ENCODE measurements around the gene WFIKKN2.

WFIKKN2 gene

DNA sequence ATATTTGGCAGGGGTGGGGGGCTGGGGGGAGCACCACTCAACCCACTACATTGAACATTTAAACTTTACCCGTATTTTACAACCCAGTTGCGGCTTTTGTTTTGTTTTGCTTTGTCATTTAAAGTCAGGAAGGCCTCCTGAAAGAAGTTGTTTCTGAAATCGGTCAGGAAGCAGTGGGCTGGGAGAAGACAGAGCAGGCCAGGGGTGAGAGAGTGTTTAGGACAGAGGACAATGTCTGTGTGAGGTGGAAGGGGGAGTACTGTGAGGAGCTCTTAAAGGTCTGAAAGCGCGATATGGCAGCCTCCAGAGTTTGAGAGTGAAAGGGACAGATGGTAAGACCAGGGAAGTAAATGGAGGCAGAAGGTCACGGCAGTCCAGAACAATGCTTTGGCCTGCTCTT lies 6.1 kb upstream of the WFIKKN2 start:
- Histone ChIP-seq H3K27ac (ENCODE audit: low read depth, low read length) (no peak overlapping the region), H3K23ac (ENCODE audit: low read length) (no peak overlapping the region), H3K36me3 (ENCODE audit: control insufficient read depth in 1 of 2, insufficient read depth in 2 of 2, low read length in 2 of 2) (no peaks in the 10 kb centered on the region), H3K9me3 (ENCODE audit: insufficient read depth, low read depth, low read length) (peaks cover 2% of the 10 kb centered on the region), H2BK120ac (ENCODE audit: insufficient read depth, low read length, poor library complexity) (no peak overlapping the region), H4K12ac (ENCODE audit: low read depth, low read length) (no peak overlapping the region), H3K9ac (ENCODE audit: low read length) (no peak overlapping the region), H4K8ac (ENCODE audit: low read depth, low read length) (no peak overlapping the region), H4K91ac (ENCODE audit: low read depth, low read length) (no peak overlapping the region), H3K18ac (ENCODE audit: low read length) (no peak overlapping the region), H3K4me3 (ENCODE audit: low read depth, low read length) (no peak overlapping the region), H3K79me1 (ENCODE audit: low read length) (no peaks in the 10 kb centered on the region), H2AK5ac (ENCODE audit: low read length) (no peak overlapping the region), H2BK5ac (ENCODE audit: low read depth, low read length, poor library complexity) (no peak overlapping the region), H3K4me2 (ENCODE audit: low read length) (no peak overlapping the region), H3K14ac (ENCODE audit: low read length) (no peak overlapping the region), H3K27me3 (ENCODE audit: insufficient read depth, low read length) (no peaks in the 10 kb centered on the region), H3K4me1 (ENCODE audit: control insufficient read depth in 1 of 2, insufficient read depth in 2 of 2, low read length in 2 of 2) (peaks cover 0 to under 1% of the 10 kb centered on the region in 2 experiments), H2BK12ac (ENCODE audit: low read length) (no peak overlapping the region), H2AFZ (ENCODE audit: insufficient read depth, low read length, poor library complexity) (no peak overlapping the region), H3K4ac (ENCODE audit: low read depth, low read length) (no peak overlapping the region), H3K79me2 (ENCODE audit: control insufficient read depth, insufficient read depth, low read length, poor library complexity) (no peaks in the 10 kb centered on the region)
- DNase-seq, result no peak
- WGBS (ENCODE audit: extremely low coverage, insufficient coverage, insufficient read length), result no CpG with 5 or more reads among the region's 6 CpGs

DNA sequence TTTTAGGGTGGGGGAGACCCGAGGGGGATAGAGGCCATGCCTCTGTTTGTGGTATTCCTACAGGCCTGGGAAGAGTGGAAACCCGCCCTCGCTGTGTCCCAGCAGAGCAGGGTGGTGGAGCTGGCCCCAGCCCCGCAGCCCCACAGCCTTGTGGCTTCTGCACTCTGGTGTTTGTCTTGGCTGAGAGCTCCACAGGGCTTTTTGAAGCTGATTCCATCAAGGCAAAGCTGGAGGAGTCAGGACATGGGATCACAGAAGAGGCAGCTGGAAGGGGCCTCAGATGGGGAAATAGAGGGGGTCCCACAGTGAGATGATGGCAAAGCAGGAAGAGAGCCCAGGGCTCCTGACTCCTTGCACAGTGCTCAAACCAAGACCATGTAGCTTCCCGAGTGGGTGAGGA lies 5.0 kb upstream of the WFIKKN2 start:
- WGBS (ENCODE audit: extremely low coverage, insufficient coverage, insufficient read length), result no CpG with 5 or more reads among the region's 5 CpGs
- H4K91ac ChIP-seq (ENCODE audit: low read depth, low read length), result no peak overlapping the region
- no peak overlapping the region for H3K9ac ChIP-seq (ENCODE audit: low read length)

DNA sequence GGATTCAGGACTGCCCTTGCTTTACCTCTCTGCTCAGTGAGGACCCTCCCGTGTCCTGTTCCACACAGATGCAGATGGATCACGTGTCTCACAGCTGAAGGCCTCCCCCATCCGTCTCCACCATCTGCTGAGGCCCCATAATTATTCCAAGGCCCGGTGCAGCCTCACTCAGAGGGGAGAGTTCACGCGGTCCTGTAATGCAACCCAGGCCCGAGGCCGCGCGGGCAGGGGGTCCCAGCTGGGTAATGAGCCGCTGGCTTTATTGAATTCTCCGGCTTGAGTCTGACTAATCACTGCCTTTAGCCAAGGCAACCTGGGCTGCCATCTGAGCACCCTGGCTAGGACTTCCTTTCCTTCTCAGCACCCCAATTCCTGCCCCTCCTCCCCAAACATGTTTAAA lies 4.4 kb upstream of the WFIKKN2 start:
- no peak overlapping the region for H3K27ac ChIP-seq (ENCODE audit: low read depth, low read length)
- H3K27me3 ChIP-seq (ENCODE audit: insufficient read depth, low read length), result no peaks in the 10 kb centered on the region
- H3K9me3 ChIP-seq (ENCODE audit: insufficient read depth, low read depth, low read length), result peaks cover 2% of the 10 kb centered on the region
- H3K79me1 ChIP-seq (ENCODE audit: low read length), result no peaks in the 10 kb centered on the region
- H3K4me3 ChIP-seq (ENCODE audit: low read depth, low read length), result no peak overlapping the region
- no peak overlapping the region for H3K4me2 ChIP-seq (ENCODE audit: low read length)
- H3K4me1 ChIP-seq (ENCODE audit: control insufficient read depth in 1 of 2, insufficient read depth in 2 of 2, low read length in 2 of 2), result peaks cover 0 to 5% of the 10 kb centered on the region in 2 experiments
- H2BK5ac ChIP-seq (ENCODE audit: low read depth, low read length, poor library complexity), result no peak overlapping the region
- H2BK12ac ChIP-seq (ENCODE audit: low read length), result no peak overlapping the region
- no peak overlapping the region for H4K12ac ChIP-seq (ENCODE audit: low read depth, low read length)
- H3K9ac ChIP-seq (ENCODE audit: low read length), result no peak overlapping the region
- WGBS (ENCODE audit: extremely low coverage, insufficient coverage, insufficient read length), result no CpG with 5 or more reads among the region's 12 CpGs
- no peaks in the 10 kb centered on the region for H3K36me3 ChIP-seq (ENCODE audit: control insufficient read depth in 1 of 2, insufficient read depth in 2 of 2, low read length in 2 of 2)
- no peak overlapping the region for H2AK5ac ChIP-seq (ENCODE audit: low read length)
- H3K23ac ChIP-seq (ENCODE audit: low read length), result no peak overlapping the region
- no peak overlapping the region for H3K4ac ChIP-seq (ENCODE audit: low read depth, low read length)
- no peak overlapping the region for H4K8ac ChIP-seq (ENCODE audit: low read depth, low read length)
- no peak overlapping the region for H2AFZ ChIP-seq (ENCODE audit: insufficient read depth, low read length, poor library complexity)
- no peak overlapping the region for H2BK120ac ChIP-seq (ENCODE audit: insufficient read depth, low read length, poor library complexity)
- H3K79me2 ChIP-seq (ENCODE audit: control insufficient read depth, insufficient read depth, low read length, poor library complexity), result no peaks in the 10 kb centered on the region
- no peak overlapping the region for H3K14ac ChIP-seq (ENCODE audit: low read length)
- no peak for DNase-seq
- H4K91ac ChIP-seq (ENCODE audit: low read depth, low read length), result no peak overlapping the region
- H3K18ac ChIP-seq (ENCODE audit: low read length), result no peak overlapping the region

More for the DNA sequence above, 5.0 kb upstream of the WFIKKN2 start:
- no peak overlapping the region for H3K23ac ChIP-seq (ENCODE audit: low read length)
- no peaks in the 10 kb centered on the region for H3K36me3 ChIP-seq (ENCODE audit: control insufficient read depth in 1 of 2, insufficient read depth in 2 of 2, low read length in 2 of 2)
- no peaks in the 10 kb centered on the region for H3K27me3 ChIP-seq (ENCODE audit: insufficient read depth, low read length)
- no peak overlapping the region for H2BK120ac ChIP-seq (ENCODE audit: insufficient read depth, low read length, poor library complexity)
- peaks cover 2% of the 10 kb centered on the region for H3K9me3 ChIP-seq (ENCODE audit: insufficient read depth, low read depth, low read length)
- H3K4ac ChIP-seq (ENCODE audit: low read depth, low read length), result no peak overlapping the region
- H2AK5ac ChIP-seq (ENCODE audit: low read length), result no peak overlapping the region
- peaks cover 0 to 5% of the 10 kb centered on the region in 2 experiments for H3K4me1 ChIP-seq (ENCODE audit: control insufficient read depth in 1 of 2, insufficient read depth in 2 of 2, low read length in 2 of 2)
- no peak overlapping the region for H3K18ac ChIP-seq (ENCODE audit: low read length)
- H2AFZ ChIP-seq (ENCODE audit: insufficient read depth, low read length, poor library complexity), result no peak overlapping the region
- H2BK5ac ChIP-seq (ENCODE audit: low read depth, low read length, poor library complexity), result no peak overlapping the region
- H3K79me2 ChIP-seq (ENCODE audit: control insufficient read depth, insufficient read depth, low read length, poor library complexity), result no peaks in the 10 kb centered on the region
- no peak for DNase-seq
- no peak overlapping the region for H4K8ac ChIP-seq (ENCODE audit: low read depth, low read length)
- H4K12ac ChIP-seq (ENCODE audit: low read depth, low read length), result no peak overlapping the region
- H2BK12ac ChIP-seq (ENCODE audit: low read length), result no peak overlapping the region
- H3K14ac ChIP-seq (ENCODE audit: low read length), result no peak overlapping the region
- H3K4me2 ChIP-seq (ENCODE audit: low read length), result no peak overlapping the region
- H3K79me1 ChIP-seq (ENCODE audit: low read length), result no peaks in the 10 kb centered on the region
- no peak overlapping the region for H3K4me3 ChIP-seq (ENCODE audit: low read depth, low read length)
- H3K27ac ChIP-seq (ENCODE audit: low read depth, low read length), result no peak overlapping the region

DNA sequence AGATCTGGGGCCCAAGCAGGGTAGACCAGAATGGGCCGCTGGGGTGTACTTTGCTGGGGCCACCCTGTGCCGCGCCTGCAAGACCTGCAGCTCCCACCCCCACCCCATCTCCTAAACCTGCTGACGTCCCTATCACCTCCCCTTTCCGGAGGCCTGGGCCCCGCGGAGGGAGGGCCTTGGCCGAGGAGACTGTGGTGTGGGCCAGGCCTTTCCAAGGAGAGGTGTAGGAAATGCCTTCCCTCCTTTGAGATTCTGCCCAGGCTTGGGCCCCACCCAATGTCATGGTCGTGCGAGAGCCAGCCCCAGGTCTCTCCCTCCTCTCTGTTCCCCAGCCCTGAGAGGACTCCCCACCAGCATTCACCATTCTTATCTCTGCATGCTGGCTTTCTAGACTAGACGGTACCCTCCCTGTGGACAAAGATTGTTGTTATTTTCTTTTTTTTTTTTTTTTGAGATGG lies 3.9 kb upstream of the WFIKKN2 start:
- Histone ChIP-seq H2AK5ac (ENCODE audit: low read length) (no peak overlapping the region), H3K9ac (ENCODE audit: low read length) (no peak overlapping the region), H3K23ac (ENCODE audit: low read length) (no peak overlapping the region), H3K27ac (ENCODE audit: low read depth, low read length) (no peak overlapping the region), H4K8ac (ENCODE audit: low read depth, low read length) (no peak overlapping the region), H4K91ac (ENCODE audit: low read depth, low read length) (no peak overlapping the region), H3K79me2 (ENCODE audit: control insufficient read depth, insufficient read depth, low read length, poor library complexity) (no peaks in the 10 kb centered on the region), H3K27me3 (ENCODE audit: insufficient read depth, low read length) (no peaks in the 10 kb centered on the region), H3K9me3 (ENCODE audit: insufficient read depth, low read depth, low read length) (peaks cover 2% of the 10 kb centered on the region), H3K4me2 (ENCODE audit: low read length) (no peak overlapping the region), H2BK5ac (ENCODE audit: low read depth, low read length, poor library complexity) (no peak overlapping the region), H3K4ac (ENCODE audit: low read depth, low read length) (no peak overlapping the region), H3K18ac (ENCODE audit: low read length) (no peak overlapping the region), H2BK12ac (ENCODE audit: low read length) (no peak overlapping the region), H3K4me3 (ENCODE audit: low read depth, low read length) (no peak overlapping the region), H3K4me1 (ENCODE audit: control insufficient read depth in 1 of 2, insufficient read depth in 2 of 2, low read length in 2 of 2) (peaks cover 0 to 5% of the 10 kb centered on the region in 2 experiments), H4K12ac (ENCODE audit: low read depth, low read length) (no peak overlapping the region), H3K14ac (ENCODE audit: low read length) (no peak overlapping the region), H3K36me3 (ENCODE audit: control insufficient read depth in 1 of 2, insufficient read depth in 2 of 2, low read length in 2 of 2) (no peaks in the 10 kb centered on the region), H2AFZ (ENCODE audit: insufficient read depth, low read length, poor library complexity) (no peak overlapping the region), H3K79me1 (ENCODE audit: low read length) (no peaks in the 10 kb centered on the region), H2BK120ac (ENCODE audit: insufficient read depth, low read length, poor library complexity) (no peak overlapping the region)
- WGBS (ENCODE audit: extremely low coverage, insufficient coverage, insufficient read length), result no CpG with 5 or more reads among the region's 11 CpGs
- DNase-seq, result no peak

Data from trophoblast cell (in vitro differentiated cells and primary cell).